ENCODE measurements around the gene OAS2.

OAS2 gene

GRCh38 chr12:112971248-112971647, 7.1 kb upstream of the OAS2 start:
- Histone ChIP-seq H3K27ac (no peak overlapping the region), H3K36me3 (no peaks in the 10 kb centered on the region)
- no peak for DNase-seq

GRCh38 chr12:112973011-112973735, 5.1 kb upstream of the OAS2 start:
- DNase-seq, result no peak
- no peak for TF ChIP-seq CTCF (IDR thresholded peaks at IDR 0.05; ENCODE audit: low read depth, low read length)
- Histone ChIP-seq H3K27me3 (ENCODE audit: insufficient read depth, low read depth, severe bottlenecking) (peaks cover 94% of the 10 kb centered on the region), H3K4me3 (ENCODE audit: low read depth, low read length) (no peak overlapping the region), H3K36me3 (no peaks in the 10 kb centered on the region), H3K27ac (no peak overlapping the region), H3K9me3 (ENCODE audit: severe bottlenecking) (no peaks in the 10 kb centered on the region)

More at GRCh38 chr12:112971248-112971647, 7.1 kb upstream of the OAS2 start:
- Histone ChIP-seq H3K4me3 (ENCODE audit: low read depth, low read length) (no peak overlapping the region), H3K27me3 (ENCODE audit: insufficient read depth, low read depth, severe bottlenecking) (peaks cover 94% of the 10 kb centered on the region), H3K9me3 (ENCODE audit: severe bottlenecking) (no peaks in the 10 kb centered on the region)
- TF ChIP-seq CTCF (IDR thresholded peaks at IDR 0.05; ENCODE audit: low read depth, low read length), result no peak

GRCh38 chr12:112973818-112974231, 4.5 kb upstream of the OAS2 start:
- no peak overlapping the region for H3K27ac ChIP-seq
- H3K27me3 ChIP-seq (ENCODE audit: insufficient read depth, low read depth, severe bottlenecking), result peaks cover 93% of the 10 kb centered on the region
- TF ChIP-seq CTCF (IDR thresholded peaks at IDR 0.05; ENCODE audit: low read depth, low read length), result no peak
- H3K9me3 ChIP-seq (ENCODE audit: severe bottlenecking), result no peaks in the 10 kb centered on the region
- DNase-seq, result no peak
- no peak overlapping the region for H3K4me3 ChIP-seq (ENCODE audit: low read depth, low read length)
- no peaks in the 10 kb centered on the region for H3K36me3 ChIP-seq

- no peak overlapping the region for H3K27ac ChIP-seq
- no peak overlapping the region for H3K4me3 ChIP-seq (ENCODE audit: low read depth, low read length)
- no peaks in the 10 kb centered on the region for H3K36me3 ChIP-seq
- no peak for DNase-seq
- no peaks in the 10 kb centered on the region for H3K9me3 ChIP-seq (ENCODE audit: severe bottlenecking)
- peaks cover 95% of the 10 kb centered on the region for H3K27me3 ChIP-seq (ENCODE audit: insufficient read depth, low read depth, severe bottlenecking)
- TF ChIP-seq CTCF (IDR thresholded peaks at IDR 0.05; ENCODE audit: low read depth, low read length), result no peak
Measured at GRCh38 chr12:112974904-112975303, 3.4 kb upstream of the OAS2 start.

- H3K36me3 ChIP-seq, result no peaks in the 10 kb centered on the region
- no peak for DNase-seq
- H3K4me3 ChIP-seq (ENCODE audit: low read depth, low read length), result no peak overlapping the region
- H3K9me3 ChIP-seq (ENCODE audit: severe bottlenecking), result peaks cover 4% of the 10 kb centered on the region
- H3K27ac ChIP-seq, result no peak overlapping the region
- peaks cover 89% of the 10 kb centered on the region for H3K27me3 ChIP-seq (ENCODE audit: insufficient read depth, low read depth, severe bottlenecking)
- TF ChIP-seq CTCF (IDR thresholded peaks at IDR 0.05; ENCODE audit: low read depth, low read length), result no peak
Measured at GRCh38 chr12:112977139-112977538, 1.2 kb upstream of the OAS2 start.

- H3K27me3 ChIP-seq (ENCODE audit: insufficient read depth, low read depth, severe bottlenecking), result peaks cover 91% of the 10 kb centered on the region
- no peak for DNase-seq
- no peak for TF ChIP-seq CTCF (IDR thresholded peaks at IDR 0.05; ENCODE audit: low read depth, low read length)
- no peaks in the 10 kb centered on the region for H3K36me3 ChIP-seq
- H3K9me3 ChIP-seq (ENCODE audit: severe bottlenecking), result peaks cover 6% of the 10 kb centered on the region
- H3K4me3 ChIP-seq (ENCODE audit: low read depth, low read length), result no peak overlapping the region
- no peak overlapping the region for H3K27ac ChIP-seq
Measured at GRCh38 chr12:112977641-112978040, 678 bp upstream of the OAS2 start.
